GM18868 (cell line): ENCODE data around the gene SERPINI2.
A peak's percentile ranks its signal among the peaks of the same experiment; 100 is the strongest.

Experiments used
- ATAC-seq: cut with Tn5 transposase; IDR thresholded peaks from one replicate; pipeline ENCODE4 v1.9.1; 2021; ENCODE audit warnings: mild to moderate bottlenecking, moderate library complexity; ENCODE audit not compliant: unreplicated experiment

SERPINI2 gene

GRCh38 chr3:167473863-167474262 is at the start of gene SERPINI2:
Gene SERPINI2 (minus strand): TSS chr3:167474042. CDS start chr3:167471834, 2,208 bp downstream.
- no peak for ATAC-seq

- no peak for ATAC-seq
These were observed 47.1 kb upstream of the SERPINI2 start for GRCh38 chr3:167521006-167521355.

GRCh38 chr3:167520266-167521005 is 46.6 kb upstream of the SERPINI2 start:
- no peak for ATAC-seq

GRCh38 chr3:167507954-167508353 is 34.1 kb upstream of the SERPINI2 start:
- peak; percentile 69 for ATAC-seq

GRCh38 chr3:167502401-167502800 is 28.6 kb upstream of the SERPINI2 start:
- ATAC-seq = no peak

- ATAC-seq = no peak
These were observed 28.1 kb upstream of the SERPINI2 start for GRCh38 chr3:167501941-167502340.

GRCh38 chr3:167497903-167498302 is 24.1 kb upstream of the SERPINI2 start:
- no peak for ATAC-seq

- ATAC-seq = peak; percentile 58
These were observed 19.4 kb upstream of the SERPINI2 start for GRCh38 chr3:167493244-167493643.

- no peak for ATAC-seq
These were observed 17.8 kb upstream of the SERPINI2 start for GRCh38 chr3:167491621-167492020.

GRCh38 chr3:167489571-167489970 is 15.7 kb upstream of the SERPINI2 start:
- no peak for ATAC-seq

GRCh38 chr3:167487556-167487955 is 13.7 kb upstream of the SERPINI2 start:
- ATAC-seq = no peak

- no peak for ATAC-seq
These were observed 10.7 kb upstream of the SERPINI2 start for GRCh38 chr3:167484551-167484950.

GRCh38 chr3:167483708-167484475 is 10.1 kb upstream of the SERPINI2 start:
- no peak for ATAC-seq

GRCh38 chr3:167481164-167481563 is 7.3 kb upstream of the SERPINI2 start:
- no peak for ATAC-seq

GRCh38 chr3:167480748-167481147 is 6.9 kb upstream of the SERPINI2 start:
- no peak for ATAC-seq

GRCh38 chr3:167469381-167469780 is 4.5 kb downstream of the SERPINI2 start:
- ATAC-seq = no peak

GRCh38 chr3:167467848-167468611 is 5.8 kb downstream of the SERPINI2 start:
- no peak for ATAC-seq

- no peak for ATAC-seq
These were observed 6.9 kb downstream of the SERPINI2 start for GRCh38 chr3:167466966-167467365.

- ATAC-seq = no peak
These were observed 17.6 kb downstream of the SERPINI2 start for GRCh38 chr3:167456157-167456799.

GRCh38 chr3:167453815-167454214 is 20.0 kb downstream of the SERPINI2 start:
- ATAC-seq = no peak

GRCh38 chr3:167451282-167451681 is 22.6 kb downstream of the SERPINI2 start:
- no peak for ATAC-seq
